Esophagus muscularis mucosa (tissue), 4 donors: ENCODE data around the gene TMEM95.

Experiments
- EP300 ChIP-seq: sonication (generic); formaldehyde crosslinking; IDR thresholded peaks from one replicate; pipeline ENCODE4 v1.6.1; 2017; ENCODE audit warnings: antibody characterized with exemption
- POLR2A ChIP-seq: fragments of 450-650 bp; IDR thresholded peaks from one replicate; pipeline ENCODE4 v1.6.1; 2017; ENCODE audit warnings: antibody characterized with exemption, moderate library complexity, mild to moderate bottlenecking, low read depth
- POLR2AphosphoS5 ChIP-seq, 2 donors: sonication (generic); formaldehyde crosslinking; IDR thresholded peaks; one replicate each; pipeline ENCODE4 v1.6.1; 2017; ENCODE audit warnings: antibody characterized with exemption in 2 of 2
- TF ChIP-seq, protein P1 (sequence below), 3 experiments: fragments of 200-600 bp in 2 of 3; fragments of 450-650 bp in 1 of 3; sonication (generic) in 2 of 3; IDR thresholded peaks; one replicate each; pipeline ENCODE4 v1.5.1; 2017 to 2019; ENCODE audit warnings: antibody characterized with exemption in 3 of 3, mild to moderate bottlenecking in 2 of 3, moderate library complexity in 1 of 3

GRCh38 chr17:7369825-7370224, 14.9 kb downstream of the TMEM95 start:
- TF ChIP-seq, protein P1, sequence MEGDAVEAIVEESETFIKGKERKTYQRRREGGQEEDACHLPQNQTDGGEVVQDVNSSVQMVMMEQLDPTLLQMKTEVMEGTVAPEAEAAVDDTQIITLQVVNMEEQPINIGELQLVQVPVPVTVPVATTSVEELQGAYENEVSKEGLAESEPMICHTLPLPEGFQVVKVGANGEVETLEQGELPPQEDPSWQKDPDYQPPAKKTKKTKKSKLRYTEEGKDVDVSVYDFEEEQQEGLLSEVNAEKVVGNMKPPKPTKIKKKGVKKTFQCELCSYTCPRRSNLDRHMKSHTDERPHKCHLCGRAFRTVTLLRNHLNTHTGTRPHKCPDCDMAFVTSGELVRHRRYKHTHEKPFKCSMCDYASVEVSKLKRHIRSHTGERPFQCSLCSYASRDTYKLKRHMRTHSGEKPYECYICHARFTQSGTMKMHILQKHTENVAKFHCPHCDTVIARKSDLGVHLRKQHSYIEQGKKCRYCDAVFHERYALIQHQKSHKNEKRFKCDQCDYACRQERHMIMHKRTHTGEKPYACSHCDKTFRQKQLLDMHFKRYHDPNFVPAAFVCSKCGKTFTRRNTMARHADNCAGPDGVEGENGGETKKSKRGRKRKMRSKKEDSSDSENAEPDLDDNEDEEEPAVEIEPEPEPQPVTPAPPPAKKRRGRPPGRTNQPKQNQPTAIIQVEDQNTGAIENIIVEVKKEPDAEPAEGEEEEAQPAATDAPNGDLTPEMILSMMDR (IDR thresholded peaks at IDR 0.05) = no peak
- no peak for TF ChIP-seq POLR2AphosphoS5 (IDR thresholded peaks at IDR 0.05)
- no peak for TF ChIP-seq EP300
- TF ChIP-seq POLR2A = no peak
